HG03558 (cell line): ENCODE data around the gene DOK3.
"Not testable (repeated sequence)": the region's sequence is repeated elsewhere in the genome, so short reads cannot be mapped to it uniquely, and the experiment has no call there.

Experiments
- ATAC-seq: cut with Tn5 transposase; IDR thresholded peaks from one replicate; pipeline ENCODE4 v1.9.1; 2021; ENCODE audit warnings: moderate number of reproducible peaks; ENCODE audit not compliant: unreplicated experiment; ENCODE audit errors: extremely low read depth

DOK3 gene

DNA sequence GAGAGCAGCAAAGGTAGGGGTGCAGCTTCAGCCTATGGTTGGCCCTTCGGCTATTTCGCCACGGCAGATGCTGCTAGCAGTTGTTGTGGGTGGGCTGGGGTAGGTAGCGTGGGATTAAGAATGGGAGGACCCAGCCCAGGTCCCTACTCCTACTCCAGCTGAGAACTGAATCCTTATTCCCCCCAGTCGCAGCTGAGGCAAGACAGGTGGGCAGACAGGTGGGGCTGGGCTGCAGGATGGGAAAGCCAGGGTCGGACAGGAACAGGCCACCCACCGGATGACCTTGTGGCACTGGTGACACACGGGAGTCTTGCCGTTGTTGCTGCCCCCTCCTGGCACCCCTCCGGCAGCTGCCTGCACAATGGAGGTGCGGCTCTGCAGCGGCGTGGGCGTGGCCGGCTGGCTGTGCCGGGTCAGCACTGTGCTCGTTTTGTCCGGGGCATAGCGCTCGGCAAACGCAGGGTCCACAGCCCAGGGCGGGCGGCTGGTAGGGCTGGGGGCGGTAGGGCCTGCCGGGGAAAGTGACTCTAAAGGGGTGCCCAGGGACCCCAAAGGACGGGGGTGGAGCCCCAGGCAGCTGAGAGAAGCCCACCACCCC is 20.4 kb downstream of the DOK3 start:
- ATAC-seq, result no peak

DNA sequence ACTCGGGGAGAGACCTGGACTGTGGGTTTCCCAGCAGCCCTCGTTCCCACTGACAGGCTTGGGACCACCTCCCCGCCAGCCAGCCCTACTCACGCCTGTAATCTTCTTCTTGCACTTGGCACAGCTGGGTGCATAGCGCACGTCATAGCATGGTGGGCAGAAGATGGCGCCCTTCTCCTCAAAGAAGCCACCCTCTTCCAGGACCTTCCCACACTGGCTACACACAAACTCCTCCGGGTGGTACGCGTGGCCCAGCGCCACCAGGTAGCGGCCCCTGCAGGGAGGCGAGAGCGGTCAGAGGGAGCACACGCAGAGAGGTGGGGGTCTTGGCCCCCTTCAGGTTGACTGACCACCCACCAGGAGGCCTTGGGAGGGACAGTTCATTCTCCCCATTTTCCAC is 21.7 kb downstream of the DOK3 start:
- ATAC-seq, result no peak

DNA sequence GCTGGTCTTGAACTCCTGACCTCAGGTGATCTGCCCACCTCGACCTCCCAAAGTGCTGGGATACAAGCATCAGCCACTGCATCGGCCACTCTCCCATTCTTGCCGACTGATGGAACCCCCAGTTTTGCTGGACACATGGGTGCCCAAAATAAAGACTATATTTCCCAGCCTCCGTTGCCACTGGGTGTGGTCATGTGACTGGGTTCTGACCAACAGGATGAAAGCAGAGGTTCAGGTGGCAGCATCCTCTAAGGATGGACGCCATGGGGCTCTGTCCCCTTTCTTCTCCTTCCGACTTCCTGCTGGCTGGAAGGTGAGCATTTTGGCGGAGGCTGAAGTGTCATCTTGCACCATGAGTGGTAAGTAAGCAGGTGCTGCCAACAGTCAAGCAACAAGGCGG is 22.5 kb downstream of the DOK3 start:
- no peak for ATAC-seq

DNA sequence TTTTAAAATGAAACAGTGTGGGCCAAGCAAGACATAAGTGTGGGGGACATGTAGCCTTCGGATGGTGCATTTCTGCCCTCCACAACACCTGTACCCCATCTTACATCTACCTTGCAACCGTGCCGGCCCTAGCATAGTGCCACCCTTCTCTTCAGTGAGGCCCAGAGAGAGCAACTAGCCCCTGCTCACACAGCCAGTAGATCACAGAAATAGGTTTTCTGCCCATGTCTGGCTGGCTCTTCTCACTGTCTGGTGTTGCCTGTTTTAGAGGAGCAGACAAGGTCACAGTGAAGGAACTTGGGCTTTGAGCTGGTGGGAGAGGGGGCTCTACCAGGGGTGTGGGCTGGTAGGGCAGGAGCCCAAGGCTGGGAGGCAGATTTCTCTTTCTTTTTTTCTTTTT is 23.4 kb downstream of the DOK3 start:
- no peak for ATAC-seq

DNA sequence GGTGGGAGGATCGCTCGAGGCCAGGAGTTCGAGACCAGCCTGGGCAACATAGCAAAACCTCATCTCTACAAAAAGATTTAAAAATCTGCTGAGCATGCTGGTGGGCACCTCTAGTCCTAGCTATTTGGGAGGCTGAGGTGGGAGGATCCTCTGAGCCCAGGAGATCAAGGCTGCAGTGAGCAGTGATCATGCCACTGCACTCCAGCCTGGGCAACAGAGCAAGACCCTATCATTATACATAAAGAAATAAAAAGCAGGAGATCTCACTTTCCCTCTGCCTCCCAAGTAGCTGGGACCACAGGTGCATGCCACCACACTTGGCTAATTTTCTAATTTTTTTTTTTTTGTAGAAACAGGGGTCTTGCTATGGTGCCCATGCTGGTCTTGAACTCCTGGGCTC is 23.9 kb downstream of the DOK3 start:
- ATAC-seq, result not testable (repeated sequence)

DNA sequence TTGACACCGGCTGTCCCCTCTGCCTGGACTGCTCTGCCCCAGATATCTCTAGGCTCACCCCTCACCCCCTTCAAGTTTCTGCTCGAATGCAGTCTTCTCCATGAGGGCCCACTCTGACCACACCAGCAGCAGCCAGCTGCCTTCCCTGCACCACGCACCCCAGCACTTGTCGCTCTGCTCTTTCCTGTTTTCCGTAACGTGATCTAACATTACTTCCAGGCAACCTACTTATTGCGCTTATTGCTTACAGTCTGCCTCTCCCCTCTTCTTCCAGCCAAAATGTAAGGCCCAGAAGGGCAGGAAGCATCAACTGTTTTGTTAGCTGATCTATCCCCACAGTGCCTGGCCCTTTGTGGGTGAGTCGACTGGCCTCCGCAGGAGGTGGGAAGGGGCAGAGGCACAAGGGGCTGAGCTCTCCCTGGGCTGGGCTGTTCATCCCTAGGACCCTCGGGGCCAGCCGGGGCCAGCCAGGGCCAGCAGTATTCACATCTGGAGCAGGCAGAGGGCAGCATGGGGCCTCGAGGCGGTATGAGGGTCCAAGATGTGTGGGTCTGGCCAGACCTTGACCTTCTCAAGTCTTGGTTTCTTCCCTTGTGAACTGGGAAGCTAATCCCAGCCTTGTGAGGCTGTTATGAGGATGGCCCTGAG is 24.6 kb downstream of the DOK3 start:
- ATAC-seq, result no peak

DNA sequence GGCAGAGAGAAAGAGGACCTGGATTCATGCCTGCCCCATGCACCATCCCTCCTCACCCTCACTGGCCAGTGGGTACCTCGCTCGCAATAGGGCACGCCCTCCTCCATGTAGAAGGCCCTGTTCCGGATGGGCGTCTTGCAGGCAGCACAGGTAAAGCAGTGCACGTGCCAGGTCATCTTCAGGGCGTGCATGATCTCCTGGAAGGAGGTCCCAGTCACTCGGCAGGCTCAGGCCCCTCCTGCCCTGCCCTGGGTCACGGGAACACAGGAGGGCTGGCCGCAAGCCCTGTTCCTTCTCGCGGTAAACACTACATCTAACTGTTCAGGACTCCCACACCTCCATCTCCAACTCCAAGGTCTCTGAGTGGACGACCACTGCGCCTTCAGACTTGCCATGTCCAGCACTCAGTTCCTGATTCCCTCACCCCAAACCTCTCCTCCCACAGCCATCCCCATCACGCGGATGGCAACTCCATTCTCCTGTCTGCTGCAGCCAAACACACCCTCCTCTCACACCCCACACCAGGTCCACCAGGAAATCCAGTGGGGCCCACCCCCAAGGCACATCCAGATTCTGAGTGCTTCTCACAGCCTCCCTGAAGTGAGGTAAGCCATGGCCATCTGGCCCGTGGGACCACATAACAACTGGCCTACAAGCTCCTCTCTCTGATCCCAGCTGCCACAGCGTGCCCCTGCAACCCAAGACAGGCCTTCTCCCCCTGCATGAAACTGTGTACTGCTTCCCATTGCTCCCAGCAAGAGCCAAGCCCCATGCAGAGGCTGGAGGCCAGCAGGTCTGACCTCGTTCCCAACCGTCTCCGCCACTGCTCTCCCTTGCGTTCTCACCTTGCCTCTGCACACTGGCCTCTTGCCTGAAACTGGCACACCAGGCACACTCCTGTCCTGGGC is 25.4 kb downstream of the DOK3 start:
- ATAC-seq, result no peak

DNA sequence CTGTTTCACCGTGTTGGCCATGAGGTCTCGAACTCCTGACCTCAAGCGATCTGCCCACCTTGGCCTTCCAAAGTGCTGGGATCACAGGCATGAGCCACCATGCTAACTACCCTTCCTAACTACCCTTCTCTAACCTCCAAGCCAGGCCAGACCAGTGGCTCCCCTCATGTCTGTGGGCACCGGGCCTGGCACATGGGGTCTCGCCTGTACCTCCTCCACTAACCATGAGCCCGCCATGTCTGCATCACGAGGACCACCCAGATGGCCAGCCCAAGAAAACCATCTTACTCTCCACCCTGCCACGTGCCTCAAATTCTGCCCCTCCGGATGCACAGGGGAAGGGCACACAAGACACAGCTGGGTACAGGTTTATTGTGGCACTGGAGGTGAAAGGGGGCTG is 26.6 kb downstream of the DOK3 start:
- no peak for ATAC-seq

DNA sequence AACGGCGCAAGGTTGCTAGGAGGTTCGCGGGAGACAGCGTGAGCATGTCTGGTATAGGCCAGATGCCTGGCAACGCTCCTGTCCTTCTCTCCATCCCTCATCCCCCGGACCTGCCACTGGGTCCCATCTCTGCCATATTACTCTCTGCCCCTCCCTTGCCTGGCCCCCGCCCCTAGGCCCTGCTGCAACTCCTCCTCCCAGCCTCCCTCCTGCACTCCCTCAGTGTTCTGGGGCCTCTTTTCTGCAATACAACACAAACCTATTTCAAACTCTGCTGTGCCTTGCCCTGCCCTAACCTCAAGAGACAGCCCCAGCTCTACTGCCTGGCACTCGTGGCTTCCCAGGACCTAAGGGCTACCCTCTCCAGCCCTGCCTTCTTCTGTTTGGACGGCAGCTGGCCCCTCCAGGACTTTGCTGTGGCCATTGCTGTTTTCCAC is 27.2 kb downstream of the DOK3 start:
- no peak for ATAC-seq

DNA sequence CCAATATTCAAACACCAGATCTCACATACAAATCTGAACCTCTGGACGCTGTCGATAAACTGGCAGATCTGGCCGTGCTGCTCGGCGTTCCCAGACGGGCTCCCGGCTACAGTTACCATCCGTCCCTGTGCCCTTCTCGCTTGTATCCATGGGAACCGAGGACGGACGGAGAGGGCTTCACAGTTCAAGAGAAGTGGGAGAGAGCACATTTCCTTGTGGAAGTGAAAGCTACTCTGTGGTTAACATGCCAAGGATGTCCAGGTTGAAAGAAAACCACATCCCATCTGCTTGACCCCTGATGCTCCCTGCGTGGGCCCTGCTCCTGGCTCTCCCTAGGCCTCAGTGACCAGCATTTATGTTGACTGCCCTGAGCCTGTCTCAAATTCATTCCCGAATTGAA is 29.9 kb downstream of the DOK3 start:
- ATAC-seq, result no peak

DNA sequence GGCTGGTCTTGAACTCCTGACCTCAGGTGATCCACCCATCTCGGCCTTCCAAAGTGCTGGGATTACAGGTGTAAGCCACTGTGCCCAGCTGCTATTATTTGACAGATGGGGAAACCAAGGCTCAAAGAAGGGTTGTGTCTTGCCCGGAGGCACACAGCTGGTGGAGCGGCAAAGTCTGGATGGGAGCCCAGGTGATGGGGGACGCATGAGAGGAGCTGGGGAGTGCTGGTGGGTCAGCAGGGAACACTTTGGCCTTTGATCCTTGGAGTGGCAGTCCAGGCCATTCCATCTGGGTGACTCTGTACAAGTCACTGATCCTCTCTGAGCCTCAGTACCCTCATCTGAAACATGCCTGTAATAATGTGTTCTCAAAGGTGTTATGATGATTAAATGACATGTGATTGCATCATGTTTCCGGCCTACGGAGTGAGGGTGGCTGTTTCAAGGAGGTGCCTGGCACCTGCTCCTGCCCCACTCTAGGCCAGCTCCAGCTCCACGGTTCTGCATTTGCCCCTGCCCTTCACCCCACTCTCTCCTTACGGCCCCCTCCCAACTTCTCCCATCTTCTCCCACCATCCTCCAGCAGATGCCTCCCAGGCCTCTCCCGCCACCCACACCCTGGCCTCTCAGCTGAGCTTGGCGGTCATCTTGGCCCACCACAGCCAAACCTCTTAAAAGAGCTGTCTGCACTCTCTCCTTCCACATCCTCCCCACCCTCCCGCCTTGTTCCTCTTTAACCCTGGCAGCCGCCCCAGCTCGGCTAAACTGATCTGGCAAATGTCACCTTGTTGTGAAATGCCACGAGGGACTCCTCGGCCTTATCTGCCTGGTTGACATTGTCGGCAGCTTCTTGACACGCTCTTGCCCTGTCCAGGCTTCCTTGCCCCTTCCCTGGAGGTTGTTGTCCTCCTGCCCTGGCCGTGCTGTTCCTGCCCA is 30.6 kb downstream of the DOK3 start:
- no peak for ATAC-seq

DNA sequence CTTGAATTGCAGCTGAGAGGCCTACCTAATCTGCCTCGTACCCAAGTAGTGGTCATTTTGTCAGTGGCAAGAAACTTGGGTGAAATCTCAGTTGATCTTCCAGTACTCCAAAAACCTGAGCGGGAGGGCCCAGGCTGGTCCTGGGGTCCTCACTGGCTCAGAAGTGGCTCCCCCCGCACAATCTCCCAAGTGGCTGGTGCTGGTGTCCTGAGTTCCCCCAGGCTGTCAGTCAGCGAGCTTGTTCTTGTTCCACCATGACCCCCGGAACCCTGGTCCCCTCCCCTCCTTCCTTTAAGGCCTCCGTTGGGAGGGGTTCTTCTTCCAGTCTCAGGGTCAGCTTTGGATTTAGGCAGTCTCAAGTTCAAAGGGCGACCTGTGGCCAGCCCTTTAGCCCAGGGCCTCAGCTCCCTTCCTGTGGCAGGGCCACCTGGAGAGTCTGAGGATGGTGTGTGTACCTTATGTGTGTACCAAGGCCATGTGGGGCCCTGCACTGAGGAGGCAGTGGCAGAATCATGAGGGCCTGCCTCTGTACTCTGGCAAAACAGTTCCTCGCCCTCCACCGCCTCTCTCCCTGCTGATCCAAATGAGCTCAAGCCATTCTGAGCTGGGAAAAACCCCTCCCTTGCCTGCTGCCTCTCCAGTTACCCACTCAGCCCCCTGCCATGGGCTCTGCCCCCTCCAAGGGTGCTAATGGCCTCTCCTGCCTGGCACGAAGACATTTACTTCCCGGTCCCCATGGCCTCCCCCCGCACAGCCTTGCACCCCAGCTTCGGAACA is 31.7 kb downstream of the DOK3 start:
- ATAC-seq, result no peak

DNA sequence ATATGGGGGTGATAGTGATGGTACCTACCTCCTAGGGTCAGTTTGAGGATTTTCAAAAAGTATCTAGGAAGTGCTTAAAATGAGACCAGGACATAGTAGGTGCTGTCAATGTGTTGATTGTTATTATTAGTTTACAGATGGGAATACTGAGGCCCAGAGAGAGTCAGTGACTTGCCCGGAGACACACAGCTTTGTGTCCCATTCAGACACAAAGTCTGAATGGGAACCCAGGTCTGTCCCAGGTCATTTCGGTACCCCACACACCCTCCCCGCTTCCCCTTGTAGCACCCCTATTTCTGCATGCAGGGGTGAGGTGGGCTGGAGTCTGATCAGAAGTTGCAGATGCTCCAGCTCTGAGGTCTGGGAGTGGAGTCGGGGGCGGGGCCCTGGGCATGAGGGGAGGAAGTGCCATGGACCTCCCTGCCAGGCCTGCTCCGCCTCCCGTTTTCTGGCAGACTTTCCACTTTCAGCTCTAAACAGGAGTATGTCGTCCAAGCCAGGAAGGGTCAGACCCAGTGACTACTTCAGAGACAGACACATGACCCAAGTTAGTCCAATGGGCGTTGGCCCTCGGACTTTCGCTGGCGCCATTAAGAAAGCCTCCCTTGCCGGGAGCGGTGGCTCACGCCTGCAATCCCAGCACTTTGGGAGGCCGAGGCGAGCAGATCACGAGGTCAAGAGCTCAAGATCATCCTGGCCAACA is 32.9 kb downstream of the DOK3 start:
- no peak for ATAC-seq

DNA sequence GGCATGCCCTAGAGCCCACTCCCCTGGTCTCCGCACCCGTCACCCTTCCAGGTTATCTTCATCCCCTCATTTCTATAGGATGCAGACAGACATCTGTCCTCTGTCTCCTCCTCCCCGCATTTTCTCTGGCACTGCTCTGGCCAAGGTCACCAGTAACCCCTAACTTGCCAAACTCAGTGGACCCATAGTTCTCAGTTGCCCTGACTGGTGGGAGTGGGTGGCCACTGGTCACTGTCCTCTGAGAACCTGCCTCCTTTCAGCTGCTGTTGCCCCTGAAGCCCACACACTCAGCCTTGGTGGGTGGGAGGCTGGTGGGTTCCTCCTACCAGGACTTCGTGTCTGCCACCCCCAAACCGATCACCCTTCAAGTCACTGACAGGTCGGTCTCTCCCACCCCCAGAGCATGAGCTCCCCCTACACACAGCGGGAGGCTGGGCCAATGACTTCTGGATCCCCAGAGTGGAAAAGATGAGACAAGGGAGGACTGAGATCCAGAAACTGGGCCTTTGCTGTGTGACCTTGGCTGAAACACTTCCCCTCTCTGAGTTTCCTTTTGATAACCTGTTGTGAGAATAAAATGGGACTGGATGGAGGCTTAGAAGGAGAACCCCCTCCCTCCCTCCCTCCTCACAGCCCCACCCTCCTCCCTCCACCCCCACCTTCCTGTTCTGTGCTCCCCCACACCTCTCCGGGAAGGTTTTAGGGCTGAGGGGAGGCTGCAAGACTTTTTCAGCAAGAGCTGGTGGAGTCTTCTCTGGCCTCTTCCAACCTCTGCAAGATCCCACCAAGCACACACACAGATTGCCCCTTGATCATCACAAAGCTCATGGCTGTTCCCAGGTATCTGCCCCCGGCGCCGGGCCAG is 33.8 kb downstream of the DOK3 start:
- ATAC-seq, result no peak

DNA sequence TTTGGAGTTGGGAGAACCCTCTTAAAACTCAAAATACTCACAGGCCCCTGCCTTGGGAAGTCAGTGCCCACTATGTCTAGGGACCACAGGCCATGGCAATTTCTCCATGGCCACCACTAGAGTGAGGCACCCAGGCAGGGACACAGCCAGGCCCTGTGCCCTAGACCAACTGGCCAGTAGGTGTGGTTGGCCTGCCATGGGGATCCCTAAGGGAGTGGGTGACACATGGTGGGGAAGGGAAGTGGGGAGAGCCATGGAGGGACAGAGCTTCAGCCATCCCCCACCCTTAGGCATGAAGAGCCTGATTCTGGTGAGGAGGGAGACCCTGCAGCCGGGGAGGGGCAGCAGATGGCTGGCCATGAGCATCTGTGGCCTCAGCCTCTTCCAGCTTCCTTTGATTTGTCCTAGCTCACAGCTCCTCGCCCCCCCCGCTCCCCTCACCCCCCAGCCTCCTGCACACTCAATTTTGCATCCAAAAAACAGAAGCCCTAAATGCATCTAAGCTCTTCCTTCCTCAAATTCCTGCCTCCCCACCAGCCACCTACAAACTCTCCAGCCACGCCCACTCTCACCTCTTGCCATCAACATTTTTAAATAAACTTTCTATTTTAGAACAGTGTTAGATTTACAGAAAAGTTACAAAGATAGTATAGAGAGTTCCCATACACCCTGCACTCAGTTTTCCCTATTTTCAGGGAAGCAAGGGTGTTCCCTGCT is 34.6 kb downstream of the DOK3 start:
- ATAC-seq, result no peak

DNA sequence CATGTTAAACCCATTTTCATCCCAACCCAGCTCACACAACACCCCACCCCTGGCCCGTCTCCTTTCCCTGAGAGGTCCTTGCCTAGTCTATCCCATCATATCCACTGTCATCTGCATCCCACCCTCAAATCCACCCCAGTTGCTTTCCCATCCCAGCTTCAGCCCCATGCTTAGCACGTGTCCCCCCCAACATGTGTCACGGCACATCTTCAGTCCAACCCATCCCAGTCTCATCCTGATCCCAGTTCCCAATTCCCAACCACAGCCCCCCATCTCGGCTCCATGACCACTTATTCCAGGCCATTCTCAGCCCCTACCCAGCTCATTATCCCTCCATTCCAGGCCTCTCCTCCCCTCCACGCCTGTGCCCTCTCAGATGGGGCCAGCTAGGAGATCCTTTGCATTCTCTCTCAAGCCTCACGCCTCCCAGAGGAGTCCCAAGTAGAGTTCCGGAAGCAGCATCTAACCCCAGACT is 35.6 kb downstream of the DOK3 start:
- no peak for ATAC-seq

DNA sequence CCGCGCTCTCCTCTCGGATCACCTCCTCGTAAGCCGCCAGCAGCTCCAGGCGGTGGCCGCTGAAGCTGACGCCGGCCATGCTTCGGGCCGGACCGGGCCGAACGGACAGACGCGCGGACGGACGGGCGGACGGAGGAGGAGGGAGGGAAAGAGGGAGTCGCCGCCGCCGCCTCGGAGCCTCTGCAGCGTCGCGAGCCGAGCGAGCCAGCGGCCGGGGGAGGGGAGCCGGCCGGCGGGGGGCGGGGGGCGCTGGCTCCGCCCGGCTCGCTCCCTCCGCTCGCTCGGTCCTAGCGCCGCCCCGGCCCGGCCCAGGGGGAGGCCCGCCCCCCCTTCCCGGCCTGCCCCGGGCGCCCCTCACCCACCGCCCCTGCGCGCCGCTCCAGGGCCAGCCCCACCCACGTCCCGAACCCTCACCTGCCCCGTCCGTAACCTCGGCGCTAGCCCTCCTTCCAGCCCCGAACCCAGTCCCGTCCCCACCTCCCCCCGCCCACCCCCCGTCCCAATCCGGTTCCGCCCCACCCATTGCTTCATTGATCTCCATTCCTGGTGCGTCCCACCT is 36.1 kb downstream of the DOK3 start, which contains the start of gene DBN1:
DBN1 (minus strand) TSS at position 192 of the 559 bp plus-strand sequence; CDS start at position 79, 113 bp downstream.
- ATAC-seq, result no peak
